Activated CD4-positive, alpha-beta T cell treated with anti-CD3 and anti-CD28 coated beads for 24 hours (primary cell): Measurements from ENCODE around the gene RSPH6A.

ENCODE experiments used
- DNase-seq, 2 donors: peaks; one replicate each; pipeline ENCODE4 v3.0.0-alpha.2; 2020; ENCODE audit warnings: low read depth in 2 of 2

Gene RSPH6A

GRCh38 chr19:45825263-45825605 lies 10.1 kb upstream of the RSPH6A start:
- no peak for DNase-seq

DNA sequence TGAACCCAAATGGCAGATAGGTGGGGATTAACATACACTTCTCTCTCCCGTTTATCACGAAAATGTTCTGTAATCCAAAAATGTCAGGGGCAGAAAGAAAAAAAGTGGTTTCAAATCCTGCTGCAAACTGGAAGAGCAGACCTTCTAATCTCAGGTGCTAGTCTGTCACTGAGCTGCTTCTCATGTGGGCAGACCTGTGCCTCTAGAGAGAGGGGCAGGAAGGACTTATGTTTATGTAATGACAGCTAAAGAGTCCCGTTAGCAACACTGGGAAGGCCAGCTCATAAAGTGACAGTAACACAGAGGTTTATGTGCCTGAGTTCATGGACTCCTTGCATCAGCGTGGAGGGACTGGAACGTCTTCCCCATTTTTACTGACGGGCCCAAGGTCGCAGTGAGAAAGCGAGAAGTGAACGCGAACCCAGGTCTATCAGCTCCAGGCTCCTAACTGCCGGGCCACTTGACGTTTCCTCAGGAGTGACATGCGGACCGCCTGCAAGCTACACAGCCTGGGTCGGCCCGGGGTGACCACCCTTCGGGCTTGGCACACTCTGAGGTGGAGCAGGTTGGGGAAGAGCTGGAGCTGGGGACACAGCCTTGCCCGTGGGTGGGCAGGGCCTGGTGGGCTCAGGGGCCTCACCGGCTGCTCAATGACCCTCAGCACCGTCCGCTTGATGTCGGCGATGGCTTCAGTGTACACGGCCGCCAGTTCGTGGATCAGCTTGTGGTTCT lies 9.6 kb upstream of the RSPH6A start:
- no peak for DNase-seq

DNA sequence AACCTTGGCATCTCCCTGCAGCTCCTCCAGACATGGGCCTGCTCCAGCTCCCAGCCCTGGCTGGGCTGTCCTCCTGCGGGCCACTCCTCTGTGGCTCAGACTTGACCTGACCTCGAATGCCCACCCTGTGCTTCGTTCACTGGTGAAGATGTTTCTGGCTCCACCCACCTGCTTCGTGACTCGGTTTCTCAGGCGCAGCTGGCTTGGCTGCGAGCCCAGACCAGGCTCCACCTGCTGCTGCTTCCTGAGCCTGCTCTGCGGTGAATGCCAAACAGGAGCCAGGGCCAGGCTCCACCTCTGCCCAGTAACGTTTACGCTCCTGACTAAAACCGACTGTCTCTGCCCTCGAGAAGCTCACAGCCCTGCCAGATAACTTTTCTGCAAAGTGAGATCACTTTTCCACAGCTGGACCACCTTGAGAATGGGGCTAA lies 8.9 kb upstream of the RSPH6A start:
- no peak for DNase-seq

DNA sequence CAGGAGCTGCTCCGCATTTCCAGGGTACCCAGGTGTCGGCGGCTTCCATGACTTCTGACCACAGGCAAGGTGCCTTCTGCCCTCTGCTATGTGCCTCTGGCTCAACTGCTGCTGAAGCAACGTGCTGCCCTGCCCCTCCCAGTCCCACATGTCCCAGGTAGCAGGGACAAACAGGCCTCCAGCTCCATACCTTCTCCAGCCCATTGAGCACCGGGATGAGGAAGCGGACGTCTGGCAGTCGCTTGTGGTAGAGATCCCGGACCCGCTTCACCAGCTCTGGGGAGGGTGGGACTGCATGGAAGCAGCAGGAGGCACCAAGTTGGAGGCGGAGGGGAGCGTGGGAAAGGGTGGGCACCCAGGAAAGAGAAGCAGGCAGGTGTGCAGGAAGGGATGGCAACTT lies 8.1 kb upstream of the RSPH6A start:
- DNase-seq, result no peak

GRCh38 chr19:45822716-45823115 lies 7.6 kb upstream of the RSPH6A start:
- DNase-seq, result no peak

GRCh38 chr19:45821570-45821969 lies 6.5 kb upstream of the RSPH6A start:
- no peak for DNase-seq

GRCh38 chr19:45821103-45821521 lies 6.0 kb upstream of the RSPH6A start:
- DNase-seq, result no peak

DNA sequence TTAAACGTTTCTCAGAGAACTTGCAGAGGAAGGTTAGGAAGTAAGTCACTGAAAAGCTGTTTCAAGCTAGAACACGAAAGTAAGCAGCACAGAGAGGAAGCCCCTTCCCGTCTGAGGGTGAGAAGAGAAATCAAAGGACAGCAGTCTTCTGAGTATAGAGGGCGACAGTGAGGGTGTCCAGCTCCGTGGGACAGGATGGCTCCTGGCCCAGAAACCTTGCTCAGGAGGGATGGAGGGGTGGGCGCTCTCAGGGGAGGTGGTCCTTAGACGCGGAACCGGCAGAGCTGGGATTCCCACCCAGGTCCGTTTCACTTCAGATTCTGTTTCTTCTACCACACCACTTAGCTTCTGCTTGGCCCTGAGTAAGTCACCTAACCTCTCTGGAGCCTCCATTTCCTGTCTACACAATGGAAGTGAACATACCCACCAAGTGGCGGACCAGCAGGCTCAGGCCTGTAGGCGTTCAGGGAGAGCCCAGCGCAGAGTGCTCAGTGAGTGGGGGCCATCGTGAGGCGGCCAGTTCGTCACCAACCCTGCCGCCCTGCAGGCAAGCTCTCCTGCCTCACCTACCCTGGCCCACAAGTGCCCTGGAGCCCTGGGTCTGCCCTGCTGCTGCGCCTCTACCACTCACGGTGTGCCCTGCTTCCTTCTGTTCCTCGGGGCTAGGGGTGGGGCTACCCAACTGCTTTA lies 5.5 kb upstream of the RSPH6A start:
- no peak for DNase-seq

- DNase-seq, result no peak
Measured at GRCh38 chr19:45819769-45820168, 4.7 kb upstream of the RSPH6A start.

- no peak for DNase-seq
Measured at GRCh38 chr19:45817725-45818301, 2.7 kb upstream of the RSPH6A start.

- peak; percentile 97 to 98 for DNase-seq
Measured at GRCh38 chr19:45817010-45817724, 2.1 kb upstream of the RSPH6A start.

GRCh38 chr19:45816236-45817009 lies 1.3 kb upstream of the RSPH6A start:
- DNase-seq, result no peak

GRCh38 chr19:45815481-45816216 lies 541 bp upstream of the RSPH6A start:
- DNase-seq, result no peak

- DNase-seq, result no peak
Measured at GRCh38 chr19:45814166-45814780, 835 bp downstream of the RSPH6A start.

DNA sequence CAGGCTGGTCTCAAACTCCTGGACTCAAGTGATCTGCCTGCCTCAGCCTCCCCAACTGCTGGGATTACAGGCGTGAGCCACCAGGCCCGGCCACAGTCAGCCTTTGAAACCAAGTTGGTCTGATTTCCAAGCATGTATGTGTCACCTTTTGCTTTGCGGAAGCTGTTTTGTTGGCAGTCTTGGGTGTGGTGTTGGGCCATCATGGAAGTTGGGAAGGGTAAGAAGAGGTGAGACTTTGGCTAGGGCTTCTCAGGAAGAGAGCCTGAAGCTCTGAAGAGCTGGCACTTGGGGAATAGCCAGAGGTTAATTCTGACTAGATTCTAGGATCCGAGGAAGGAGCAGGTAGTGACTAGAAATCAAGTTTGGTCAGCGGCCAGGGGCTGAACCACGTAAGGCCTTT lies 2.8 kb downstream of the RSPH6A start:
- DNase-seq, result no peak

GRCh38 chr19:45809643-45810159 lies 5.4 kb downstream of the RSPH6A start:
- no peak for DNase-seq

GRCh38 chr19:45805719-45806118 lies 9.4 kb downstream of the RSPH6A start:
- DNase-seq, result no peak

DNA sequence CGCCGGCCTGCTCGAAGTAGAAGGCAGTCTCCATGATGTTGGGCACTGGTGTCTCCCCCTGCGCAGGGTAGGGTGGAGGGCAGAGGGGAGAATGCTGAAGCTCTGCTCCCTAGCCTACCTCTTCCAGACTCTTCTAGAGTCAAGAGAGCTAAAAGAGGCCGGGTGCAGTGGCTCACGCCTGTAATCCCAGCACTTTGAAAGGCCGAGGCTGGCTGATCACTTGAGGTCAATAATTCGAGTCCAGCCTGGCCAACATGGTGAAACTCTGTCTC lies 10.2 kb downstream of the RSPH6A start:
- DNase-seq, result no peak

DNA sequence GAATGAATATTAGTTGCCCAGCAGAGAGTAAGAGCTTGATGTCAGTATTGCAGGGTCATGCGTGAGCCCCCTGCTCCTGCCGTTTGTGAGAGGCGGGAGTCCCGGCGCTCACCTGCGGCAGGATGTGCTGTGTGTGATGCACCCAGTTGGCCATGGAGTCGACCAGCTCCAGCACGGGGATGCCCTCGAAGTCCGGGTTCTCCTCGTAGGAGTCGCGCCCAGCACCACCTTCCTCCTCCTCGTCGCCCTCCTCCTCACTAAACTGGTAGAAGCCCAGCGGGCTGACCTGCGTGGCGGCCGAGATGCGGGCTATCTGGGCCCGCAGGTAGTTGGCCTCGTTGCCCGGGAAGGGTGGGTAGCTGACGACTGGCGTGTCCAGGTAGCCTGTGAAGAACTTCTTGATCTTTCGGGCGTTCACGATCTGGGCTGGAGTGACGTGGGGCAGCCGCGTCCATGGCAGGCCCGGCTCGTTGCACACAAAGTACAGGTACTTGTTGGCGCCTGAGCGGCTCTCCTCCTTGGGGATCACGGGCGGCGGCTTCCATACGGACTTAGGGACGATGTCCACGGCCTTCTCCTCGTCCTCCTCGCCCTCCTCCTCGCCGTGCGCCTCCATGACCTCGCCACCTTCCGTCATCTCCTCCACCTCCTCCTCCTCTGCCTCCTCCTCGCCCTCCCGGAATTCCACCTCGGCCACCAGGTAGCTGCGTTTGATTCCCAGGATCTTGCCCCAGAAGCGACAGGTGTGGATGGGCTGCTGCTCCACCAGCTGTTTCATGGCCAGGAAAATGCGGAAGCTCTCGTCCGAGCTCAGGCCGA lies 10.8 kb downstream of the RSPH6A start:
- no peak for DNase-seq
